HFFc6 (cell line): Measurements from ENCODE around the gene FBXW11. TPM values are rescaled to one million over a fixed set of nuclear protein-coding genes. Genes with fewer than 3 reads are reported as not detected.

ENCODE experiments used
- DNase-seq: peaks from one replicate; pipeline ENCODE4 v3.0.0-alpha.2; 2018
- H3K27ac Mint-ChIP-seq: 2 replicates; pipeline ENCODE4 v1.8.0; 2020; ENCODE audit warnings: mild to moderate bottlenecking, mixed read lengths
- H3K27me3 Mint-ChIP-seq: 2 replicates; pipeline ENCODE4 v1.8.0; 2021; ENCODE audit warnings: mild to moderate bottlenecking, moderate library complexity, mixed read lengths; ENCODE audit not compliant: insufficient read depth
- H3K36me3 Mint-ChIP-seq: 2 replicates; pipeline ENCODE4 v1.8.0; 2021; ENCODE audit warnings: low read depth, mixed read lengths
- H3K4me1 Mint-ChIP-seq: 2 replicates; pipeline ENCODE4 v1.8.0; 2020; ENCODE audit warnings: low read depth, mixed read lengths
- H3K4me3 Mint-ChIP-seq: 2 replicates; pipeline ENCODE4 v1.8.0; 2020; ENCODE audit warnings: mild to moderate bottlenecking, moderate library complexity, mixed read lengths
- H3K9me3 Mint-ChIP-seq: 2 replicates; pipeline ENCODE4 v1.8.0; 2020; ENCODE audit warnings: mild to moderate bottlenecking, mixed read lengths
- total RNA-seq, 6 experiments: library from RNA; stranded (reverse); fragmentation: NEBNext Ultra II Directional; extraction: Animal tissue kit (Norgen Biotek cat#: 25700); gene quantifications; 2 replicates in 1 of 6; 3 replicates in 5 of 6; pipeline ENCODE4 v1.2.3, GENCODE V29; 2021
- TF ChIP-seq, protein P1 (sequence below): fragments of 200-600 bp; sonication (generic); IDR thresholded peaks from 2 replicates; pipeline ENCODE4 v1.5.0; 2021; ENCODE audit warnings: antibody characterized with exemption, mild to moderate bottlenecking

The FBXW11 gene
- total RNA-seq, 6 experiments from 2014 or later: 54.5 to 60.5 (median 58.5) TPM

- H3K27ac Mint-ChIP-seq: no peak overlapping the region
- H3K36me3 Mint-ChIP-seq: peaks cover 15% of the 10 kb centered on the region
- TF ChIP-seq, protein P1, sequence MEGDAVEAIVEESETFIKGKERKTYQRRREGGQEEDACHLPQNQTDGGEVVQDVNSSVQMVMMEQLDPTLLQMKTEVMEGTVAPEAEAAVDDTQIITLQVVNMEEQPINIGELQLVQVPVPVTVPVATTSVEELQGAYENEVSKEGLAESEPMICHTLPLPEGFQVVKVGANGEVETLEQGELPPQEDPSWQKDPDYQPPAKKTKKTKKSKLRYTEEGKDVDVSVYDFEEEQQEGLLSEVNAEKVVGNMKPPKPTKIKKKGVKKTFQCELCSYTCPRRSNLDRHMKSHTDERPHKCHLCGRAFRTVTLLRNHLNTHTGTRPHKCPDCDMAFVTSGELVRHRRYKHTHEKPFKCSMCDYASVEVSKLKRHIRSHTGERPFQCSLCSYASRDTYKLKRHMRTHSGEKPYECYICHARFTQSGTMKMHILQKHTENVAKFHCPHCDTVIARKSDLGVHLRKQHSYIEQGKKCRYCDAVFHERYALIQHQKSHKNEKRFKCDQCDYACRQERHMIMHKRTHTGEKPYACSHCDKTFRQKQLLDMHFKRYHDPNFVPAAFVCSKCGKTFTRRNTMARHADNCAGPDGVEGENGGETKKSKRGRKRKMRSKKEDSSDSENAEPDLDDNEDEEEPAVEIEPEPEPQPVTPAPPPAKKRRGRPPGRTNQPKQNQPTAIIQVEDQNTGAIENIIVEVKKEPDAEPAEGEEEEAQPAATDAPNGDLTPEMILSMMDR: no peak
- no peak overlapping the region for H3K4me3 Mint-ChIP-seq
- H3K9me3 Mint-ChIP-seq: no peaks in the 10 kb centered on the region
- H3K4me1 Mint-ChIP-seq: no peaks in the 10 kb centered on the region
- H3K27me3 Mint-ChIP-seq: peaks cover 5% of the 10 kb centered on the region
- no peak for DNase-seq
Observed at GRCh38 chr5:171855798-171856763, 150.4 kb downstream of the FBXW11 start.

DNA sequence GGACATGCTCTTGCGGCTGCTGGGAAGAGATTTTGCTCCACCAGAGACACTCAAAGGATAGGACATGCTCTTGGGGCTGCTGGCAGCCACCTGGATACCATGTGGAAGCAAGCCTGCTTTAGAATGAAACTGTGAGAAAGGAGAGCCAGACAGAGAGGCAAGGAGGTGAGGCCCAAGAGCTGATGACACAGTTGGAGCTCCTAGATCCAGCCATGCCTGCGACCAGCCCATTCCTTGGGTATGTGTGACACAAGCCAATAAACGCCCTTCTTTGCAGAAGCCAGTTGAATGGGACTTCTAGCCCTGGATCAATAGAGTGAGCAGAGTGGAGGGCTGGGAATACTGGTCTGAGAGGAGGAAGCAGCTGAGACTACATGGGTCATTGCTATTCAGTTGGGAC is 151.2 kb downstream of the FBXW11 start:
- no peak for DNase-seq
- H3K36me3 Mint-ChIP-seq: peaks cover 15% of the 10 kb centered on the region
- H3K4me3 Mint-ChIP-seq: no peak overlapping the region
- no peaks in the 10 kb centered on the region for H3K4me1 Mint-ChIP-seq
- TF ChIP-seq, protein P1: no peak
- H3K27me3 Mint-ChIP-seq: peaks cover 5% of the 10 kb centered on the region
- no peak overlapping the region for H3K27ac Mint-ChIP-seq
- H3K9me3 Mint-ChIP-seq: no peaks in the 10 kb centered on the region

- TF ChIP-seq, protein P1: no peak
- Mint-ChIP-seq H3K9me3 (no peaks in the 10 kb centered on the region), H3K4me1 (no peaks in the 10 kb centered on the region), H3K4me3 (no peak overlapping the region), H3K27ac (no peak overlapping the region), H3K27me3 (no peaks in the 10 kb centered on the region; the same call in 1 of the 2 replicates), H3K36me3 (peaks cover 7% of the 10 kb centered on the region)
- DNase-seq: no peak
Observed at GRCh38 chr5:171852255-171852681, 154.2 kb downstream of the FBXW11 start.

- H3K9me3 Mint-ChIP-seq: no peaks in the 10 kb centered on the region
- DNase-seq: no peak
- H3K27me3 Mint-ChIP-seq: peaks cover under 1% of the 10 kb centered on the region; the same call in 1 of the 2 replicates
- H3K36me3 Mint-ChIP-seq: peaks cover 7% of the 10 kb centered on the region
- no peaks in the 10 kb centered on the region for H3K4me1 Mint-ChIP-seq
- no peak overlapping the region for H3K4me3 Mint-ChIP-seq
- TF ChIP-seq, protein P1: no peak
- no peak overlapping the region for H3K27ac Mint-ChIP-seq
Observed at GRCh38 chr5:171851251-171851650, 155.2 kb downstream of the FBXW11 start.

DNA sequence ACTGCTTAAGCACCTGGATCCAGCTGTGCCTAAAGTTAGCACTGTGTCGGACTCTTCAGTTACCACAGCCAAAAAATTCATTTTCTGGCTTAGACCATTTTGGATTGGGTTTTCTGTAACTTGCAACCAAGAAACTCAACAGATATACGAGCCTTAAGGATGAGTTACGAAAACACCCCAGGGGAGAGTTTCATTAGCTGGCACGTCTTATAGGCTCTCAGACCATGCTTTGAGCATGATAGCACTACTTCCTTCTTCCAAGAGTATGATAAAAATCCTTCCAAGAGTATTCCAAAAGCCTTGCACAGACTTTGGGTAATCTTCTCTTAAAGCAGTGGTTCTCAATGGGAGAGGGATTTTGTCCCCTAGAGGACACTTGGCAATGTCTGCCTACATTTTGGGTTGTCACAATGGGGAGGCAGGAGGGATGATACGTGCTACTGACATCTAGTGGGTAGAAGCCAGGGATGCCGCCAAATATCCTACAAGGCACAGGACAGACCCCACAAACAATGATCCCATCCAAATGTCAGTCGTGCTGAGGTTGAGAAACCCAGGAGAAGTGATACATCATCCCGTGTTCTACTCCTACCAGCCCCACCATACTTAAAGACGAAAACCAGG is 156.0 kb downstream of the FBXW11 start:
- TF ChIP-seq, protein P1: peak; percentile 58
- no peak overlapping the region for H3K27ac Mint-ChIP-seq
- no peak overlapping the region for H3K4me3 Mint-ChIP-seq
- no peaks in the 10 kb centered on the region for H3K4me1 Mint-ChIP-seq
- no peak for DNase-seq
- peaks cover 7% of the 10 kb centered on the region for H3K36me3 Mint-ChIP-seq
- no peaks in the 10 kb centered on the region for H3K9me3 Mint-ChIP-seq
- peaks cover 3% of the 10 kb centered on the region for H3K27me3 Mint-ChIP-seq
